ENCODE results near the gene ZNF883.

Gene ZNF883

DNA sequence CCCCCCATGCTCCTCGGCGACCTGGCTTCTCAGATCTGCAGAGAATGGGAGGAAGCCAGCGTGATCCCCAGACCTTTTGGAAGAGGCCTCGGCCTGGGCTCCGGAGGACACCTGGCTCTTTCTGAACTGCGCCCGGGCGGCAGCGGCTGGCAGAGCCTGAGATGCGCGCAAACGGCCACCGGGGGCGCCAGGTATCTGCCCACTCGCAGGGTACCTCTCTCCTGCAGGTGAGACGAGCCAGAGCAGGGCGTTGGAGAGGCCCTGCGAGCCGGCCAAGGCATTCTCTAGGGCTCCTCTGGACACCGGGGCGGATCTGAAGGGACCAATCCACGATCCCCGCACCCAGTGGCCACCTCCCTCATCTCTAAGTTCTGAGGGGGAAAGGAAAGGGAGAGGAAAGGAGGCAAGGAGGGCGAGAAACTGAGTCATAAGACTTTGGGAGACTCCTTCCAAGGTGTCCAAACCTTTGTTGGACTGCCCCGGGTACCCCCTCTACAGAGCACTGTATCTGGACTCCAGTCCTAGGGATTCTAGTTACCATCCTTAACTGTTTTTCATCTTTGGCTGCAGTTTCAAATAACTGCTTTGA lies 66.3 kb downstream of the ZNF883 start:
- Histone ChIP-seq H3K36me3 (ENCODE audit: insufficient read depth, low read length) (no peaks in the 10 kb centered on the region), H3K4me3 (no peak overlapping the region), H3K9ac (ENCODE audit: insufficient read length) (no peak overlapping the region), H3K9me3 (ENCODE audit: low read depth, low read length) (no peaks in the 10 kb centered on the region), H3K27ac (no peak overlapping the region)
- no peak for DNase-seq (ENCODE audit: low read depth, low spot score)
- TF ChIP-seq EZH2 (IDR thresholded peaks at IDR 0.05) = no peak
- TF ChIP-seq FOXP2 (optimal IDR thresholded peaks at IDR 0.05; ENCODE audit: control extremely low read depth, extremely low read length, insufficient read depth) = no peak
- TF ChIP-seq POLR2AphosphoS5 (IDR thresholded peaks at IDR 0.05; ENCODE audit: borderline replicate concordance, low read depth, low read length) = no peak

DNA sequence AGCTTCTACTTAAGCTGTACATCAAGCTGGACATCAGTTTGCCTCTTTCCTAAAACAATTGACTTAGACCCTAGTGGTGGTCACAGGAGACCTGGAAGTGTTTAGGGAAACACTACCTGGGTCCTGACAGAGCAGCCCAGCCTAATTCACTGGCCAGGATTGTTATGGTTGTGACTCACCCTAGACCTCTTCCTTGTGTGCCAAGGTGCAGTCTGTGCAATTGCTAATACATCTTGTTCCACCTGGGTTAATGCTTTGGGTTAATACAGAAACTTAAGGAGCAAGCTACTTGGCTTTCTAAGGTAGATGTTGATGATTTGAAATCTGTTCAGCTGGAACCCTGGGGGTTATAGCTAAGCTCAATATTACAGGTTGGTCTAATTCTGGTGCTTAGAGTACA lies 72.6 kb downstream of the ZNF883 start:
- TF ChIP-seq POLR2AphosphoS5 (IDR thresholded peaks at IDR 0.05; ENCODE audit: borderline replicate concordance, low read depth, low read length) (no peak), FOXP2 (optimal IDR thresholded peaks at IDR 0.05; ENCODE audit: control extremely low read depth, extremely low read length, insufficient read depth) (no peak), EZH2 (IDR thresholded peaks at IDR 0.05) (no peak)
- H3K4me3 ChIP-seq = no peak overlapping the region
- no peaks in the 10 kb centered on the region for H3K9me3 ChIP-seq (ENCODE audit: low read depth, low read length)
- H3K27ac ChIP-seq = no peak overlapping the region
- H3K36me3 ChIP-seq (ENCODE audit: insufficient read depth, low read length) = no peaks in the 10 kb centered on the region
- DNase-seq (ENCODE audit: low read depth, low spot score) = no peak
- H3K9ac ChIP-seq (ENCODE audit: insufficient read length) = no peak overlapping the region

- no peak overlapping the region for H3K27ac ChIP-seq
- H3K36me3 ChIP-seq (ENCODE audit: insufficient read depth, low read length) = no peaks in the 10 kb centered on the region
- H3K9me3 ChIP-seq (ENCODE audit: low read depth, low read length) = no peaks in the 10 kb centered on the region
- no peak for DNase-seq (ENCODE audit: low read depth, low spot score)
- no peak for TF ChIP-seq EZH2 (IDR thresholded peaks at IDR 0.05)
- TF ChIP-seq FOXP2 (optimal IDR thresholded peaks at IDR 0.05; ENCODE audit: control extremely low read depth, extremely low read length, insufficient read depth) = no peak
- no peak for TF ChIP-seq POLR2AphosphoS5 (IDR thresholded peaks at IDR 0.05; ENCODE audit: borderline replicate concordance, low read depth, low read length)
- no peak overlapping the region for H3K9ac ChIP-seq (ENCODE audit: insufficient read length)
- H3K4me3 ChIP-seq = no peak overlapping the region
These were observed 78.3 kb downstream of the ZNF883 start for GRCh38 chr9:112933696-112934095.

GRCh38 chr9:112925058-112925641 lies 86.8 kb downstream of the ZNF883 start:
- Histone ChIP-seq H3K36me3 (ENCODE audit: insufficient read depth, low read length) (no peaks in the 10 kb centered on the region), H3K27ac (no peak overlapping the region), H3K4me3 (peak overlapping the region; percentile 40), H3K9me3 (ENCODE audit: low read depth, low read length) (no peaks in the 10 kb centered on the region), H3K9ac (ENCODE audit: insufficient read length) (no peak overlapping the region)
- TF ChIP-seq POLR2AphosphoS5 (IDR thresholded peaks at IDR 0.05; ENCODE audit: borderline replicate concordance, low read depth, low read length) = no peak
- TF ChIP-seq EZH2 (IDR thresholded peaks at IDR 0.05) = no peak
- no peak for TF ChIP-seq FOXP2 (optimal IDR thresholded peaks at IDR 0.05; ENCODE audit: control extremely low read depth, extremely low read length, insufficient read depth)
- DNase-seq (ENCODE audit: low read depth, low spot score) = peak; percentile 6

DNA sequence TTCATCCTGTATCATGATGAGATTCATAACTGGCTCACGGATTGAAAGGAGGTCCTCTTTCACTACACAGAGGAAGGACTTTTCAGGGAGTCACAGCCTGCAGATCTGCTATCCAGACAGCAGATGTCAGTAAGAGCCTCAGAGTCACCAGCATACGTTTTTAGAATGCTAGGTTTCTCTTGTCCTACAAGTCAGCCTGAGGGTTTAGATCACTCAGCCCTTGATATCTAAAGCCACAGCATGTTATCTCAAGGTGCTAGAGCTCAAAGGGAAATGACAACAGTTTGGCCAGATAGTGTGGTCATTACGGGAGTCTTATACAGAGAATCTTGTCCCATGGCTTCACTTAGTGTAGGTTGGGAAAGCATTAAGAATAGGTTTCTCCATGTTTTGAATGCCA lies 90.4 kb downstream of the ZNF883 start:
- H3K9ac ChIP-seq (ENCODE audit: insufficient read length) = no peak overlapping the region
- H3K4me3 ChIP-seq = no peak overlapping the region
- peak; percentile 6 for DNase-seq (ENCODE audit: low read depth, low spot score)

DNA sequence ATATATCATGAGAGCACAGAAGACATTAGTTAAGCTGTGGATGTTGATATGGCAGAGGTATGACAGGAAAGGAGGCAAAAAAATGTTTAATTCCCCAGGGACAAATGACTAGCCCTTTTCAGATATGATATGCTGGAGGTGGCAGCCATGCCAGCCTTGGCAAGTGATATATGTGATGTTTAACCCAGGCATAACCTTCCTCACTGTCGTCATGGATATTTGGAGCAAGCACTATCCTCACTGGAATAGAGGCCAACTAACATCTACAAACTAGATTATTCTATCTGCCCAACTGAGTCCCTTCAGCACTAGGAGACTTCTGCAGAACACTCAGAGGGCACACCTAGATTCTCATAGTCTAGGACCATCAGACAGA lies 94.0 kb downstream of the ZNF883 start:
- Histone ChIP-seq H3K27ac (no peak overlapping the region), H3K9ac (ENCODE audit: insufficient read length) (no peak overlapping the region), H3K4me3 (no peak overlapping the region), H3K9me3 (ENCODE audit: low read depth, low read length) (no peaks in the 10 kb centered on the region), H3K36me3 (ENCODE audit: insufficient read depth, low read length) (no peaks in the 10 kb centered on the region)
- TF ChIP-seq EZH2 (IDR thresholded peaks at IDR 0.05) (no peak), POLR2AphosphoS5 (IDR thresholded peaks at IDR 0.05; ENCODE audit: borderline replicate concordance, low read depth, low read length) (no peak), FOXP2 (optimal IDR thresholded peaks at IDR 0.05; ENCODE audit: control extremely low read depth, extremely low read length, insufficient read depth) (no peak)
- DNase-seq (ENCODE audit: low read depth, low spot score) = no peak

More for the DNA sequence above, 90.4 kb downstream of the ZNF883 start:
- H3K27ac ChIP-seq = no peak overlapping the region
- H3K36me3 ChIP-seq (ENCODE audit: insufficient read depth, low read length) = no peaks in the 10 kb centered on the region
- no peaks in the 10 kb centered on the region for H3K9me3 ChIP-seq (ENCODE audit: low read depth, low read length)
- TF ChIP-seq POLR2AphosphoS5 (IDR thresholded peaks at IDR 0.05; ENCODE audit: borderline replicate concordance, low read depth, low read length) (no peak), EZH2 (IDR thresholded peaks at IDR 0.05) (no peak), FOXP2 (optimal IDR thresholded peaks at IDR 0.05; ENCODE audit: control extremely low read depth, extremely low read length, insufficient read depth) (no peak)

GRCh38 chr9:112917047-112917986 lies 94.7 kb downstream of the ZNF883 start:
- H3K9me3 ChIP-seq (ENCODE audit: low read depth, low read length) = no peaks in the 10 kb centered on the region
- H3K27ac ChIP-seq = no peak overlapping the region
- H3K9ac ChIP-seq (ENCODE audit: insufficient read length) = no peak overlapping the region
- H3K4me3 ChIP-seq = no peak overlapping the region
- no peak for DNase-seq (ENCODE audit: low read depth, low spot score)
- no peak for TF ChIP-seq POLR2AphosphoS5 (IDR thresholded peaks at IDR 0.05; ENCODE audit: borderline replicate concordance, low read depth, low read length)
- TF ChIP-seq FOXP2 (optimal IDR thresholded peaks at IDR 0.05; ENCODE audit: control extremely low read depth, extremely low read length, insufficient read depth) = no peak
- no peak for TF ChIP-seq EZH2 (IDR thresholded peaks at IDR 0.05)
- H3K36me3 ChIP-seq (ENCODE audit: insufficient read depth, low read length) = no peaks in the 10 kb centered on the region

GRCh38 chr9:112914524-112914923 lies 97.5 kb downstream of the ZNF883 start:
- Histone ChIP-seq H3K27ac (no peak overlapping the region), H3K36me3 (ENCODE audit: insufficient read depth, low read length) (no peaks in the 10 kb centered on the region), H3K4me3 (no peak overlapping the region), H3K9me3 (ENCODE audit: low read depth, low read length) (no peaks in the 10 kb centered on the region), H3K9ac (ENCODE audit: insufficient read length) (no peak overlapping the region)
- no peak for TF ChIP-seq POLR2AphosphoS5 (IDR thresholded peaks at IDR 0.05; ENCODE audit: borderline replicate concordance, low read depth, low read length)
- no peak for TF ChIP-seq EZH2 (IDR thresholded peaks at IDR 0.05)
- no peak for TF ChIP-seq FOXP2 (optimal IDR thresholded peaks at IDR 0.05; ENCODE audit: control extremely low read depth, extremely low read length, insufficient read depth)
- DNase-seq (ENCODE audit: low read depth, low spot score) = no peak
